ENCODE measurements around the gene TTLL11. TPM values are rescaled to one million over a fixed set of nuclear protein-coding genes. Genes with fewer than 3 reads are reported as not detected.

Gene TTLL11
- total RNA-seq, 1 experiment from 2014 or later: 2.3 TPM

GRCh38 chr9:122059214-122059954 lies 33.7 kb downstream of the TTLL11 start:
- no peaks in the 10 kb centered on the region for H3K27me3 ChIP-seq (ENCODE audit: insufficient read depth, low read depth)
- H3K9me2 ChIP-seq (ENCODE audit: insufficient read depth): no peaks in the 10 kb centered on the region
- H3F3A ChIP-seq (ENCODE audit: insufficient read depth, low read depth): no peaks in the 10 kb centered on the region
- CTCF ChIA-PET: no interaction called here
- no peak overlapping the region for H3K4me3 ChIP-seq
- H3K27ac ChIP-seq: no peak overlapping the region
- no peaks in the 10 kb centered on the region for H3K79me2 ChIP-seq (ENCODE audit: low read depth)
- no peak overlapping the region for H3K4me2 ChIP-seq
- POLR2A ChIA-PET (ENCODE audit: unreplicated experiment): no interaction called here
- no peaks in the 10 kb centered on the region; the same call in 1 of the 2 replicates for H4K20me1 ChIP-seq (ENCODE audit: insufficient read depth)
- no peak for TF ChIP-seq CTCF (conservative IDR thresholded peaks at IDR 0.05)
- TF ChIP-seq EZH2 (IDR thresholded peaks at IDR 0.05; ENCODE audit: low read depth): no peak
- H3K9me3 ChIP-seq (ENCODE audit: insufficient read depth, low read depth): no peaks in the 10 kb centered on the region
- no peak overlapping the region for H2AFZ ChIP-seq
- BruUV-seq (replicated peaks): no TSS peak
- H3K4me1 ChIP-seq (replicated peaks; ENCODE audit: insufficient read depth): no peaks in the 10 kb centered on the region
- no peaks in the 10 kb centered on the region for H3K36me3 ChIP-seq (ENCODE audit: low read depth)
- intact Hi-C loops (cut with micrococcal nuclease; ENCODE audit: unreplicated experiment): no loop called here
- no peak for DNase-seq

- Histone ChIP-seq H2AFZ (no peak overlapping the region), H3K4me3 (no peak overlapping the region), H3K27me3 (ENCODE audit: insufficient read depth, low read depth) (no peaks in the 10 kb centered on the region), H3F3A (ENCODE audit: insufficient read depth, low read depth) (no peaks in the 10 kb centered on the region), H3K79me2 (ENCODE audit: low read depth) (no peaks in the 10 kb centered on the region), H3K36me3 (ENCODE audit: low read depth) (no peaks in the 10 kb centered on the region), H3K4me1 (replicated peaks; ENCODE audit: insufficient read depth) (no peaks in the 10 kb centered on the region), H3K9me3 (ENCODE audit: insufficient read depth, low read depth) (no peaks in the 10 kb centered on the region), H3K9me2 (ENCODE audit: insufficient read depth) (no peaks in the 10 kb centered on the region), H3K4me2 (no peak overlapping the region), H3K27ac (no peak overlapping the region), H4K20me1 (ENCODE audit: insufficient read depth) (no peaks in the 10 kb centered on the region; the same call in 1 of the 2 replicates)
- no peak for DNase-seq
- CTCF ChIA-PET: no interaction called here
- TF ChIP-seq EZH2 (IDR thresholded peaks at IDR 0.05; ENCODE audit: low read depth): no peak
- no peak for TF ChIP-seq CTCF (conservative IDR thresholded peaks at IDR 0.05)
- intact Hi-C loops (cut with micrococcal nuclease; ENCODE audit: unreplicated experiment): no loop called here
- no TSS peak for BruUV-seq (replicated peaks)
- POLR2A ChIA-PET (ENCODE audit: unreplicated experiment): no interaction called here
These were observed 34.4 kb downstream of the TTLL11 start for GRCh38 chr9:122058709-122059108.

- H3K4me3 ChIP-seq: no peak overlapping the region
- POLR2A ChIA-PET (ENCODE audit: unreplicated experiment): no interaction called here
- H3K27ac ChIP-seq: no peak overlapping the region
- no peaks in the 10 kb centered on the region for H3K4me1 ChIP-seq (replicated peaks; ENCODE audit: insufficient read depth)
- no peaks in the 10 kb centered on the region for H3K79me2 ChIP-seq (ENCODE audit: low read depth)
- BruUV-seq (replicated peaks): no TSS peak
- H4K20me1 ChIP-seq (ENCODE audit: insufficient read depth): no peaks in the 10 kb centered on the region; the same call in 1 of the 2 replicates
- CTCF ChIA-PET: no interaction called here
- no peaks in the 10 kb centered on the region for H3K9me2 ChIP-seq (ENCODE audit: insufficient read depth)
- intact Hi-C loops (cut with micrococcal nuclease; ENCODE audit: unreplicated experiment): no loop called here
- no peak overlapping the region for H3K4me2 ChIP-seq
- no peak for TF ChIP-seq CTCF (conservative IDR thresholded peaks at IDR 0.05)
- TF ChIP-seq EZH2 (IDR thresholded peaks at IDR 0.05; ENCODE audit: low read depth): no peak
- H3F3A ChIP-seq (ENCODE audit: insufficient read depth, low read depth): no peaks in the 10 kb centered on the region
- H2AFZ ChIP-seq: no peak overlapping the region
- no peaks in the 10 kb centered on the region for H3K9me3 ChIP-seq (ENCODE audit: insufficient read depth, low read depth)
- H3K36me3 ChIP-seq (ENCODE audit: low read depth): no peaks in the 10 kb centered on the region
- H3K27me3 ChIP-seq (ENCODE audit: insufficient read depth, low read depth): no peaks in the 10 kb centered on the region
- DNase-seq: no peak
These were observed 35.1 kb downstream of the TTLL11 start for GRCh38 chr9:122058051-122058450.

All from PC-9 (cell line).